ENCODE measurements around the gene FA2H.
A peak's percentile ranks its signal among the peaks of the same experiment; 100 is the strongest.
"Not testable (repeated sequence)": the region's sequence is repeated elsewhere in the genome, so short reads cannot be mapped to it uniquely, and the experiment has no call there.

FA2H gene, protein sequence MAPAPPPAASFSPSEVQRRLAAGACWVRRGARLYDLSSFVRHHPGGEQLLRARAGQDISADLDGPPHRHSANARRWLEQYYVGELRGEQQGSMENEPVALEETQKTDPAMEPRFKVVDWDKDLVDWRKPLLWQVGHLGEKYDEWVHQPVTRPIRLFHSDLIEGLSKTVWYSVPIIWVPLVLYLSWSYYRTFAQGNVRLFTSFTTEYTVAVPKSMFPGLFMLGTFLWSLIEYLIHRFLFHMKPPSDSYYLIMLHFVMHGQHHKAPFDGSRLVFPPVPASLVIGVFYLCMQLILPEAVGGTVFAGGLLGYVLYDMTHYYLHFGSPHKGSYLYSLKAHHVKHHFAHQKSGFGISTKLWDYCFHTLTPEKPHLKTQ

DNA sequence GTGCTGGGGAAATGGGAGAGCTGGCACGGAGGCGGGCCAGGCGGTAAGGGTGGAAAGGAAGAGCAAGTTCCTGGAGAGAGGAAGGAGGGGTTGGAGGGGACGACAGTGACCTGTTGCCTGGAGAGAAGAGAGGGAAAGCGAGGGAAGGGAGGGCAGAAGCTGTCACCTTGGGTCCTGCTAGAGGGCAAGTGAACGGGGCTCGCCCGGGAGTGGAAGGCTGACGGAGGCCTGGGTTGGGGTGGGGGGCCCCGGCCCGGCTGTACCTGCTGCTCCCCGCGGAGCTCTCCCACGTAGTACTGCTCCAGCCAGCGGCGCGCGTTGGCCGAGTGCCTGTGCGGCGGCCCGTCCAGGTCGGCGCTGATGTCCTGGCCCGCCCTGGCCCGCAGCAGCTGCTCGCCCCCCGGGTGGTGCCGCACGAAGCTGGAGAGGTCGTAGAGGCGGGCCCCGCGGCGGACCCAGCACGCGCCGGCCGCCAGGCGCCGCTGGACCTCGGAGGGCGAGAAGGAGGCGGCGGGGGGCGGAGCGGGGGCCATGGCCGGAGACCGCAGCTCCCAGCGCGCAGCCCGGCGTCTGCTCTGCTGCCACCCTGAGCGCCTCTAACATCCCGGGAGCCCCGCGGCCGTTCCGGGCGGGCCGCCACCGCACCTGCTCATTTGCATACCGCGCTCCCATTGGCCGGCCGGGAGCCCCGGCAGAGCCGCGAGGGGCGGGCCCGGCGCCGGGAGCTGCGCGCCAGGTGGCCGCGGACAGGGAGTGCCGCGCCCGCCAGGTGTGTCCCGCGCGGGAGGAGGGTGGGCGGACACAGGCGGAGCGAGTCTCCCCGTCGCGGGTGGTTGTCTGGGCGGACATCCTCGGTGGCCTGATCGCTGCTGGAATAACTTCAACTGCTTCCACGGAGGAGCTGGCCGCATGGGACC is at the start of gene FA2H:
Gene FA2H, minus strand, starts transcription at position 598 of the 917 bp plus-strand sequence. Its CDS starts 65 bp downstream, at position 533.
- peak; percentile 64 for DNase-seq

DNA sequence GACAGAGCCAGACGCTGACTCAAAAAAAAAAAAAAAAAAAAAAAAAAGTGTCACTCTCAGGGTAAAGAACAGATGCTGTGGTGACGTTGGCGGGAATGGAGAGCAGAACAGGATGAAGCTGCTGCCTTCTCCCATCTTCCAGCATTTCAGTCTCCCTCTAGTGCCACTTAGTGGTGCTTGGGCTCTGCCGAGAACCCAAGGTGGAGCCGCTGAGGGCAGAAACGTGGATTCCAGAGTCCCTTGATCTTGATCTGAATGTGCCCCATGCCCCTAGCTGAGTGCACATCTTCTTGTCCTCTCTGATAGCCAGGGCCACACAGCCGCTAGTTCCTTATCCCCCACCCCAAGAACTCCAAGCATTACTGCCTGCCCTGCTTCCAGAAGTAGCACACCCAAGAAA is 43.2 kb upstream of the FA2H start:
- no peak for DNase-seq

DNA sequence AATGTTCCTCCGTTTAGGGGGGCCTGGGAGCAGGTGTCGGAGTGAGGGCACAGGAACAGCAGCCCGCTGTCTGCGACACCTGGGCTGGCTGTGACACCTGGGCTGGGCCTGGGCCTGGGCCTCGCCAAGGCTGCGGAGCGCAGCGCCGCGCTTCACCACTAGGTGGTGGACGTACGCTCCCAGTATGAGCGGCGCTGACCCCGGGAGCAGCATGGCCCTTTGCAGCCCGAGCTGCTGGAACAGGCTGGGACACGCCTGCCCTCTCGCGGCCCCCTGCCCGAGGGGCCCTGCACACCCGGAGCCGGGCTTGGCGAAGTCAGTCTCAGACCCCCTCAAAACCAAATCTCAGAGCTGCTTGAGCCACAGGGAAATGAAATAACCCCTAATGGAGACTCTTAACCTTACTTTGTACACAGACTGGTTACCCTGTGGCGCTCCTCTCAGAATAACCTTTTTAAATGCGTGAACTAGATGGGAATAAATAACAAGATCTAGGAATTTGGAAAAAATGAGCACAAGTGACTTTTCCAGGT is 38.6 kb upstream of the FA2H start:
- DNase-seq = peak; percentile 66

DNA sequence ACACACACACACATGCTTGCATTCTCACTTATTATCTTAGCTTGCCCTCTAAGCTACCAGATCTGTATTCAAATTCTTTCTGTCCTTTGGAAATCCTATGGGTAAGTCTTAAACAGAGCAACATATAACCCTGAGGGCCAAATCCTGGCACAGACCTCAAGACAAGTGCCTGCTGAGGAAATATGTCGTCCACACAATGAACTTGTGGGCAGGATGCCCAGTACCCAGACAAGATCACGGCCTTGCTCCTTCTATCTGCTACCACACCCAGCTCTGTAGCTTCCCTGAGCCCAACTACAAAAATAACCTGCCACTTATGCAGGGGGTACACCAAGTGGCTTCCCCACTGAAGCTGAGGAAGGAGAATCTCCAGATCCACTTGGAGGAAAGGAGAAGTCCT is 37.3 kb upstream of the FA2H start:
- DNase-seq = no peak

DNA sequence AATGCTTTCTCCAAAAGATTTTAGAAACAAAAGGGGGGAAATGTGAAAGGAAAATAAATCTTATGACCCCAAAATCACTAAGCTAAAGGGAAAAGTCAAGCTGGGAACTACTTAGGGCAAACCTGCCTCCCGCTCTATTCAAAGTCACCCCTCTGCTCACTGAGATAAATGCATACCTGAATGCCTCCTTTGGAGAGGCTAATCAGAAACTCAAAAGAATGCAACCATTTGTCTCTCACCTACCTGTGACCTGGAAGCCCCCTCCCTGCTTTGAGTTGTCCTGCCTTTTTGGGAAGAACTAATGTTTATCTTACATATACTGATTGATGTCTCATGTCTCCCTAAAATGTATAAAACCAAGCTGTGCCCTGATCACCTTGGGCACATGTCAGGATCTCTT is 36.6 kb upstream of the FA2H start:
- not testable (repeated sequence) for DNase-seq

DNA sequence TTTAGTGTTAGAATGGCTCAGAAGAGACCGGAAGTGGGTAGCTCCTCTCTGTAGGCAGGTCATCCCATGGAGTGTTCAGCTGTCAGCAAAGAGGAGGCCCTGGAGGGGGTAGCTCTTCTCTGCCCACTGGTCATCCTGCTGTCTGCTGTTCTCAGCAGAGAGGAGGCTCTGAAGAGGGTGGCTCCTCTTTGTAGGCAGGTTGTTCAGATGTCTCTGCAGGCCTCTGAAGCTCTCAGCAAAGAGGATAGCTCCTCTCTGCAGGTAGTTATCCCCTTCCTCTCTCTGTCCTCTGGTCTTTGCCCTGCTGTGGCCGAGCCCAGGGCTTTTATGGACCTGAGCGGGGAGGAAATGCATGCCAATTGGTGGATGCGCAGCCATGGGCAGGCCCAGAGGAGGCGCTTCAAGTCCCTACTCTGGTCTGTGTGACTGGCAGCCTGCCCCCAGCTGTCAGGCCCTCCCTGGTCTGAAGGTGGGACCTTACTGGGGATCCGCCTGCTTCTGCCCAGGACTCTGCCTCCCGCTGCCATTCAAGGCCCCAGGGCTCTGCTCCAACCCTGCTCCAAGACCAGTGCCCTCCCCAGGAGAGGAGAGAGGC is 32.5 kb upstream of the FA2H start:
- DNase-seq = no peak

DNA sequence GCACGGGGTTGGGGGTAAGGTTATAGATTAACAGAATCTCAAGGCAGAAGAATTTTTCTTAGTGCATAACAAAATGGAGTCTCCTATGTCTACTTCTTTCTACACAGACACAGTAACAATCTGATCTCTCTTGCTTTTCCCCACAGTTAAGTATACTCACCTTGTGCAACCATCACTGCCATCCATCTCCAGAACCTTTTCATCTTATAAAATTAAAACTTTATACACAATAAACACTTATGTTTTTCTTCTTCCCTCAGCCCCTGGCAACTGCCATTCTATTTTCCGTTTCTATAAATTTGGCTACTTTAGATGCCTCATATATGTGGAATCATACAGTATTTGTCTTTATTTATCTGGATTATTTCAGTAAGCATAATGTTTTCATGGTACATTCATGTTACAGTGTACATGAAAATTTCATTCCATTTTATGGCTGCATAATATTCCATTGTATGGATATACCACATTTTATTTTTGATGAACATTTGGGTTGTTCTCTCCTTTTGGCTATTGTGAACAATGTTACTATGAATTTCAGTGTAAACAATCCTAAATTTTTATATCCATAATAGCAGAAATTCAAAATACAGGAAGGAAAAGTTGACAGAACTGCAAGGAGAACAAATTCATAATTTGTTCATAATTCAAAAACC is 25.7 kb upstream of the FA2H start:
- DNase-seq = no peak

DNA sequence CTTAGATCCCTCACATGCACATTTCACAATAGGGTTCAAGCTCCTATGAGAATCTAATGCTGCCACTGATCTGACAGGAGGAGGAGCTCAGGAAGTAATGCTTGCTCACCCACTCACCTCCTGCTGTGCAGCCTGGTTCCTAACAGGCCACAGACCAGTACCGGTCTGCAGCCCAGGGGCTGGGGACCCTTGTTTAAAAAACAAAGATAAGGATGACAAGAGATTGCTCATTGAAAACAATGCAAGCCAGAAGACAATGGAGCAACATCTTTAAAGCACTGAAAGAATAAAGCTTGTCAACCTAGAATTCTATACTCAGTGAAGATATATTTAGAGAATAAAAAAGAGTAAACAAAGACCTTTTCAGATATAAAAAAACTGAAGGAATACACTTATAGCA is 22.8 kb upstream of the FA2H start:
- DNase-seq = no peak

DNA sequence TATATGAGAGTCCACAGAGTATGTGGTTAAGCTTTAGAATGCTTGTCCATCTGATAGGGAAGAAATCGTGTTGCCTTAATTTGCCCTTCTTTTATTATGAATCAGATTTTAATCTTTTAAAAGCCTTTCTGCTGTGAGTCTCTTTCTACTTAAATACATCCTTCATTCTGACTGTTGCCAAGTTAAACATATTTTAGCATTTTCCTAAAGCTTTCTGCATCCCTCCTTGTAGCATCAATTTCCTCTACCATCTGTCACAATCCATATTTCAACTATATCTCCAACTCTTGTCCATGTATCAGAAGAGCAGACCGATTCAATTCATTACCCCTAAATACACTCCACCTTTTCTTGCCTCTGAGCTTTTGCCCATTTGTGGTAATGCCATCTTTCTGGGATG is 20.5 kb upstream of the FA2H start:
- DNase-seq = no peak

DNA sequence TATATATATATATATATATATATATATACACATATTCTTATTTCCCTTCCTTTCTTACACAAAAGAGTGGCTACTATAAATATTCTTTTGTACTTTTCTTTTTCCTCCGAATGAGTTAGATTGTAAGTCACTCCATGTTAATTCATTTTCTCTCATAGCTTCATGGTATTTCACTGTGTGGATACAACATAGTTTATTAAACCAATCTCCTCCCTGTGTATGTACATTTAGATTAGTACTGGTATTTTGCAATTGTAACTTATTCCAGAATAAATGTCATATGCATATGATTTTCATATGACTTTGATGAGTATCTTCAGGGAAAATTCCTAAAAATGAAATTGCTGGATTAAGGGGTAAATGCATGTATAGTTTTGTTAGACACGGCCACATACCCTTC is 20.0 kb upstream of the FA2H start:
- DNase-seq = no peak

DNA sequence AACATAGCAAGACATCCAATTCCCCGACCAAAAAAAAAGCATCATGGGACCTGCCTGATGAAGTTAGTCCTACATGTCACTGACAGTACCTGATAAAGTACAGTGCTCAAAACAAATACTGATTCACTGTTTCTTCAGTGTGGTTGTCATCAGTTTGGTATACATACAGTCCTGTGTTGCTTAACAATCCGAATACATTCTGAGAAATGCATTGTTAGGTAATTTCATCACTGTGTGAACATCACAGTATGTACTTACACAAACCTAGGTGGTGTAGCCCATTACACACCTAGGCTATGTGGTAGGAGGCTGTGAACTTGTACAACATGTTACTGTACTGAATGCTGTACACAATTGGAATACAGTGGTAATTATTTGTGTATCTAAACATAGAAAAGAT is 19.0 kb upstream of the FA2H start:
- no peak for DNase-seq

DNA sequence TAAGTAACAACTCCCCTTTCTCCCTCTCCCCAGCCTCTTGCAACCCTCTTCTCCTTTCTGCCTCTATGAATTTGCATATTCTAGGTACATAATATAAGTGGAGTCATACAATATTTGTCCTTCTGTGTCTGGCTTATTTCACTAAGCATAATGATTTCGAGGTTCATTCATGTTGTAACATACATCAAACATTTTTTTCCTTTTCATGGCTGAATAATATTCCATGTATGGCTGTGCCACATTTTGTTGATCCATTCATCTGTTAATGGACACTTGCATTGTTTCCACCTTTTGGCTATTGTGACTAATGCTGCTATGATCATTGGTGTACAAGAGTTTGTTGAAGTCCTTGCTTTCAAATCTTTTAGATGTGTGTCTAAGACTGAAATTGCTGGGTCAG is 17.6 kb upstream of the FA2H start:
- DNase-seq = no peak

DNA sequence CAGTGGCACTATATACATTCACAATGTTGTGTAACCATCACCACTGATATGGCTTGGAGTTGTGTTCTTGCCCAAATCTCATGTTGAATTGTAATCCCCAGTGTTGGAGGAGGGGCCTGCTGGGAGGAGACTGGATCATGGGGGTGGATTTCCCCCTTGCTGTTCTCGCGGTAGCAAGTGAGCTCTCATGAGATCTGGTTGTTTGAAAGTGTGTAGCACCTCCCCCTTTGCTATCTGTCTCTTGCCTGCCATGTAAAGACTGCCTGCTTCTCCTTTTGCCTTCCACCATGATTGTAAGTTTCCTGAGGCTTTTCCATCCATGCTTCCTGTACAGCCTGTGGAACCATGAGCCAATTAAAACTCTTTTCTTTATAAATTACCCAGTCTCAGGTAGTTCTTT is 17.1 kb upstream of the FA2H start:
- DNase-seq = not testable (repeated sequence)

DNA sequence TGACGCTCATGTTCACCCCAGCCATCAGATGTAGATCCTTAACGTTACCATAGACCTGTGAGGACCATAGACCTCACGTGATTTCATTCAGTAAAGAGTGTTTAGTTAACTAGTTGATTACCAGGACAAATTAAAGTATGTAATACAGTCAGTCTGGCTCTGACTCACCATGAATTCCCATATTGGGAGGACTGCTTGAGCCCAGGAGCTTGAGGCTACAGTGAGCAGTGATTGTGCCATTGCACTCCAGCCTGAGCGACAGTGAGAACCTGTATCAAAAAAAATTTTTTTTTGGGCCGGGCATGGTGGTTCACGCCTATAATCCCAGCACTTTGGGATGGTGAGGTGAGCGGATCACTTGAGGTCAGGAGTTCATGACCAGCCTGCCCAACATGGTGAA is 13.5 kb upstream of the FA2H start:
- no peak for DNase-seq

DNA sequence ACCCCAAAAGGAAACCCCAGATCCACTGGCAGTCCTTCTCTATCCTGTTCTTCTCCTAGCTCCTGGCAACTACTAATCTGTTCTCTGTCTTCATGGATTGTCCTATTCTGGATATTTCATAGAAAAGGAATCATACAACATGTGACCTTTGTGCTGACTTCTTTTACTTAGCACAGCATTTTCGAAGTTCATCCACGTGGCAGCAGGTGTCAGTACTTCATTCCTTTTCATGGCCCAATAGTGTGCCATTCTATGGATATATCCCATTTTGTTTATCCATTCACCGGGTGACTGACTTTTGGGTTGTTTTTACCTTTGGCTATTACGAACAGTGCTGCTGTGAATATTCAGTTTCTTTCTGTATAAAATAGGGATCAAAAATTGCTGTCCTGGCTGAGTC is 10.4 kb upstream of the FA2H start:
- no peak for DNase-seq

DNA sequence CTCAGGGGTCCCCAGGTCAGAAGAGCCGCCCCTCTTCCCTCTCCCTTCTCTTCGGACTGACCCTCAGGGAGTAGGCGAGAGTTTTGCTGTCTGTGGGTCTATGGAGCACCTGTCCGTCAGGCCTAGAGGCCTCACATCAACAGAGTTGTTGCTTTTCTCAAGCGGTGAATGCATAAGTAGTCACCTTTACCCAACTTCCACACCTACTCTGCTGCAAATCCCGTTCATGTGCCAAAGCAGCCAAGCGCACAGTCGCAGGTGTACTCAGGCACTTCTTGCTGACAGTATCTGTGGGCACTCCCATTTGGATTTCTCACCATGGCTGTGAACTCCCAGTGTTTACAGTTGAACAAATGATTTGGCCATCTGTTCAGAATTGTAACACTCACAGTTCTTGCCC is 4.0 kb upstream of the FA2H start:
- no peak for DNase-seq

DNA sequence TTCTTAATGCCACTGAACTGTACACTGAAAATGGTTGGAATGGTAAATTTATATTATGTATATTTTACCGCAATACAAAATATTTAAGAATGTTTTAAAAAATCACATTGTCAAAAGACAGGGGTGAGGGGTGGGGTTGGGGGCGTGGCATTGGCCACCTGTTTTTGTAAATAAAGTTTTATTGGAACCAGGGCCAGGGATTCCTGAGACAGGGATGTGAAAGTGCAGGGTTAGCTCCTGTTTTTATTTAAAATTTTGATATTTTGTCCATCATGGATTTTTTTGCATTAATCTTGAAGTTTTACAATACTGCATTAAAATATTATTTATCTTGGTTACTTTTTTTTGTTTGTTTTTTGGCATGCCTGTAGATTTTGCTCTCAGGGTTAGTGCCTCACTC is 2.3 kb upstream of the FA2H start:
- no peak for DNase-seq

DNA sequence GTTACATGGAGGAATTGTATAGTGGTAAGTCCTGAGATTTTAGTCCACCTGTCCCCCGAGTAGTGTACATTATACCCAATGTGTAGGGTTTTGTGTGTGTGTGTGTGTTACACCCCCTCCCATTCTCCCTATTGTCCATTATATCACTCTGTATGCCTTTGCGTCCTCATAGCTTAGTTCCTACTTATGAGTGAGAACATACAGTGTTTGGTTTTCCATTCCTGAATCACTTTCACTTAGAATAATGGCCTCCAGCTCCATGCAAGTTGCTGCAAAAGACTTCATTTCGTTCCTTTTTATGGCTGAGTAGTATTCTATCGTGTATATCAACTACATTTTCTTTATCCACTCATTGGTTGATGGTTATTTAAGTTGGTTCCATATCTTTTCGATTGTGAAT is 635 bp upstream of the FA2H start:
- DNase-seq = no peak

DNA sequence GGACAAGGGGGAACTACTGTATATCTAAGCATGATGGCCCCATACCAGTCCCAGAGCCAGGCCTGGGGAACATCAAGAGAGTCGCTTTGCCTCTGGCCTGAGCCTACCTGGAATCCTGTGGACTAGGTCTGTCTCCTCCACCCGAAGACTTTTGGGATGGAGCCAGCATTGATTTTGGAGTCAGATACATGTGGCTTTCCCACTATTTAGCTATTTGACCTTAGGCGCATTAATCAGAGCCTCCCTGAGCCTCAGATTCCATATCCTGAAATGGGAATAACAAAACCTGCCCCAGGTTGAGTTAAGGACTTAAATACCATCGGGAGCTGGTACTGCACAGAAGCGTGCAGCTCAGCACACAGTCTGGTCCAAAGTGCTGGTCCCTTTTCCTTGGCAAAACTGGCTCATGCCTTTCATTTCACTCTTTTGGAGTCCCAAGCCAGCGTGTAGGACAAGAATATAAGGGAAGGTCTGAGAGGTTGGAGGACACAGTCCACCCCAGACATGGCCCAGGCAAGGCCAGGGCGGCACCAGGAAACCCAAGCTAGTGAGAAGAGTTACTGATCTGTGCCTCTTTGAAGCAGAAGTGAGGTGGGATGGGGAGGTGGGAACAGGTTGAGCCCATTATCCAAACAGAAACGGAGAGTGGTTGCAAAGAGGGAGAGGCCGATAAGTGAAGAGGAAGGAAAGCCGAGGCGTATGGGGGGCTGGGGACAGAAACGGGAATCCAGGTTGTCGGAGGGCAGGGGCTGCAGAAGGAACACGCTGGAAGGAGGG is 986 bp downstream of the FA2H start:
- DNase-seq = no peak

DNA sequence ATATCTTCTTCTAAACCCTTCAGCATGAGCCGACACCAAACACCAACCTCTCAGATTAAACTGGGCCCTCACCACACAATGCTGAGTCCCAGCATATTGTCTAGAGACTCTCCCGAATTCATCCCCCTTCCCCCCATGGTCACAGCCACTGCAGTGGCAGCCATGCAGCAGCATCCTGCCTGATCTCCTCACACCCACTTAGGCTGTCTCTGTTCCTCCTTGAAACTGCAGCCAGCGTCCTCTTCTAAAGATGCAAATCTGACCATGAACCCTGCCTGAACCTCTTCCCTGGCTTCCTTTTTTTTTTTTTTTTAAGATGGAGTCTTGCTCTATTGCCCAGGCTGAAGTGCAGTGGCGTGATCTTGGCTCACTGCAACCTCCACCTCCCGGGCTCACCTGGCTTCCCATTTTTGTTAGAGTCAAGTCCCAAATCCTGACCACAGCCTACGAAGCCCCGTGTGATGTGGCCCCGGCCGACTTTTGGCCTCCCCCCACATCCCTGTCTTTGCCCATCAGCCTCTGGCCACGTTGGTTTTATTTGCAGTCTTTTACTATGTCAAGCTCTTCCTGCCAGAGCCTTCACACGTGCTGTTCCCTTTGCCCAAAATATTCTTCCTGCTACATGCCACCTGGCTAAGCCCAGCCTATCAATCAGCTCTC is 2.8 kb downstream of the FA2H start:
- DNase-seq = no peak

DNA sequence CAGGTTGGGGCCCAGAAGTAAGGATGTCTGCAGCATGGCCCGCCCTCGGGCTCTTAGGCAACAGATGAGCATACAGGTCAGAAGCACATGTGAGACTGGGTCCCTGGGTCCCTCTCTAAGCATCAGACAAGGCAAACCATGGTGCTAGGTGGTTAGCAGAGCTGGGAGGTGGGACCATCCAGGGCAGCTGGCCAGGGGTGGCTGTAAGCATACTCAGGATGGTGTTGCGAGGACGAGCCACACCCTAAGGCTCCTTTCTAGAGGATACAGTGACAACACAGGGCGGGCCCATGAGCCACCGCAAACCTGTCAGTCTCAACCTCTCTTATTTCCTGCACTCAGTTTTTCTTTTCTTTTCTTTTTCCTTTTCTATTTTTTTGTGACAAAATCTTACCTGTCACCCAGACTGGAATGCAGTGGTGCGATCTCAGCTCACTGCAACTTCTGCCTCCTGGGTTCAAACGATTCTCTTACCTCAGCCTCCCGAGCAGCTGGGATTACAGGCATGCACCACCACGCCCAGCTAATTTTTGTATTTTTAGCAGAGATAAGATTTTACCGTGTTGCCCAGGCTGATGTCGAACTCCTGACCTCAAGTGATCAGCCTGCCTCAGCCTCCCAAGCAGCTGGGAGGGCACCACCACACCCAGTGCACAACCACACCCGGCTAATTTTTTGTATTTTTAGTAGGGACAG is 3.6 kb downstream of the FA2H start:
- no peak for DNase-seq
